IMR-90 (cell line): ENCODE results near the gene ATRN. TPM values are rescaled to one million over a fixed set of nuclear protein-coding genes. Genes with fewer than 3 reads are reported as not detected.

Experiments
- ATAC-seq: fragments of 200-7000 bp; cut with Tn5 transposase; 2 replicates; pipeline ENCODE4 v1.9.1; 2020; ENCODE audit warnings: low read depth, mild to moderate bottlenecking, moderate library complexity
- BruUV-seq: library from RNA; stranded (reverse); fragments of 400-500 nt; replicated peaks from 2 replicates; lab custom pipeline; 2021; lab: Mats Ljungman, UMichigan
- CTCF ChIA-PET: fragments of 300-600 bp; formaldehyde crosslinking; extraction: SDS; loops from one replicate; lab custom pipeline; 2021; ENCODE audit warnings: antibody characterized with exemption; lab: Yijun Ruan, JAX
- POLR2A ChIA-PET: fragments of 300-600 bp; sonication (Branson Sonifier 250); formaldehyde crosslinking; loops from one replicate; lab custom pipeline; 2022; ENCODE audit warnings: antibody characterized with exemption; ENCODE audit not compliant: unreplicated experiment; lab: Charles Lee
- DNase-seq: peaks from one replicate; pipeline ENCODE4 v3.0.0; 2013
- H2AFZ ChIP-seq: replicated peaks from 2 replicates; pipeline ENCODE3; 2013; ENCODE audit warnings: low read length, mild to moderate bottlenecking; ENCODE audit not compliant: poor library complexity
- H2AK5ac ChIP-seq: 2 replicates; pipeline ENCODE4 v1.6.1; 2013; ENCODE audit warnings: low read depth, low read length, inconsistent platforms
- H2AK9ac ChIP-seq: replicated peaks from 2 replicates; pipeline ENCODE3; 2013; ENCODE audit warnings: mild to moderate bottlenecking, low read depth, low read length, moderate library complexity; ENCODE audit not compliant: poor library complexity
- H2BK120ac ChIP-seq: 2 replicates; pipeline ENCODE4 v1.6.1; 2013; ENCODE audit warnings: low read depth, low read length, inconsistent platforms
- H2BK15ac ChIP-seq: 3 replicates; pipeline ENCODE4 v1.6.1; 2013; ENCODE audit warnings: low read depth, low read length, inconsistent platforms
- H2BK20ac ChIP-seq: 2 replicates; pipeline ENCODE4 v1.6.1; 2013; ENCODE audit warnings: low read depth, mild to moderate bottlenecking, inconsistent platforms, low read length, moderate library complexity
- H2BK5ac ChIP-seq: 2 replicates; pipeline ENCODE4 v1.6.1; 2013; ENCODE audit warnings: mild to moderate bottlenecking, low read depth, low read length, inconsistent platforms; ENCODE audit not compliant: poor library complexity, severe bottlenecking
- H3K14ac ChIP-seq: replicated peaks from 2 replicates; pipeline ENCODE4 v1.6.1; 2013; ENCODE audit warnings: low read depth, low read length, inconsistent platforms
- H3K18ac ChIP-seq: 2 replicates; pipeline ENCODE4 v1.6.1; 2013; ENCODE audit warnings: low read depth, low read length, control low read depth
- H3K23ac ChIP-seq: 2 replicates; pipeline ENCODE4 v1.6.1; 2013; ENCODE audit warnings: low read depth, low read length, inconsistent platforms
- H3K27ac ChIP-seq: 2 replicates; pipeline ENCODE4 v1.5.1; 2013; ENCODE audit warnings: mild to moderate bottlenecking, control low read depth, low read length; ENCODE audit not compliant: insufficient read depth
- H3K27me3 ChIP-seq: 2 replicates; pipeline ENCODE4 v1.6.1; 2013; ENCODE audit warnings: low read length; ENCODE audit not compliant: control insufficient read depth, insufficient read depth
- H3K36me3 ChIP-seq: 2 replicates; pipeline ENCODE4 v1.6.1; 2013; ENCODE audit warnings: low read length, mixed read lengths; ENCODE audit not compliant: control insufficient read depth, insufficient read depth
- H3K4ac ChIP-seq: 2 replicates; pipeline ENCODE4 v1.6.1; 2013; ENCODE audit warnings: low read depth, low read length, inconsistent platforms
- H3K4me1 ChIP-seq: 2 replicates; pipeline ENCODE4 v1.6.1; 2013; ENCODE audit warnings: low read length, mixed read lengths; ENCODE audit not compliant: control insufficient read depth, insufficient read depth
- H3K4me2 ChIP-seq: 2 replicates; pipeline ENCODE4 v1.6.1; 2013; ENCODE audit warnings: low read depth, mild to moderate bottlenecking, control low read depth, low read length, moderate library complexity
- H3K4me3 ChIP-seq: 2 replicates; pipeline ENCODE4 v1.5.1; 2013; ENCODE audit warnings: low read depth, mild to moderate bottlenecking, control low read depth, low read length, moderate library complexity; ENCODE audit not compliant: insufficient read depth
- H3K56ac ChIP-seq: 2 replicates; pipeline ENCODE4 v1.6.1; 2013; ENCODE audit warnings: low read length, inconsistent platforms; ENCODE audit not compliant: insufficient read depth; ENCODE audit errors: extremely low read depth
- H3K79me1 ChIP-seq, 2 experiments: 2 replicates each; pipeline ENCODE4 v1.6.1; 2013; ENCODE audit warnings: low read length in 2 of 2, inconsistent platforms in 1 of 2, low read depth in 1 of 2
- H3K9ac ChIP-seq: 2 replicates; pipeline ENCODE4 v1.6.1; 2013; ENCODE audit warnings: low read depth, low read length, control low read depth
- H3K9me1 ChIP-seq: 2 replicates; pipeline ENCODE4 v1.6.1; 2013; ENCODE audit warnings: low read length, inconsistent platforms; ENCODE audit not compliant: insufficient read depth
- H3K9me3 ChIP-seq: 2 replicates; pipeline ENCODE4 v1.6.1; 2013; ENCODE audit warnings: low read length; ENCODE audit not compliant: control insufficient read depth, insufficient read depth
- H4K20me1 ChIP-seq: 2 replicates; pipeline ENCODE4 v1.6.1; 2013; ENCODE audit warnings: low read length, inconsistent platforms; ENCODE audit not compliant: insufficient read depth
- H4K5ac ChIP-seq: 2 replicates; pipeline ENCODE4 v1.6.1; 2013; ENCODE audit warnings: mild to moderate bottlenecking, low read depth, low read length, control low read depth
- H4K8ac ChIP-seq, 2 experiments: 2 replicates each; pipeline ENCODE4 v1.6.1; 2013; ENCODE audit warnings: low read depth in 2 of 2, low read length in 2 of 2, control low read depth in 1 of 2, inconsistent platforms in 1 of 2
- H4K91ac ChIP-seq: 2 replicates; pipeline ENCODE4 v1.6.1; 2013; ENCODE audit warnings: low read depth, low read length, inconsistent platforms; ENCODE audit not compliant: insufficient read depth
- CEBPB ChIP-seq: IDR thresholded peaks from 2 replicates; pipeline ENCODE4 v1.6.1; 2012; ENCODE audit warnings: low read depth, low read length, improper control_type of control experiment
- SMC3 ChIP-seq: fragments of 150-350 bp; IDR thresholded peaks from 2 replicates; pipeline ENCODE4 v1.6.1; 2016; ENCODE audit warnings: low read depth, mild to moderate bottlenecking, antibody characterized with exemption, low read length, moderate library complexity
- WGBS, 2 experiments: methylation state at CpG; one replicate each; pipeline versions ENCODE4 v1.1.5 to v1.1.7; 2013; ENCODE audit warnings: missing lambda C conversion rate in 2 of 2; ENCODE audit not compliant: insufficient read length in 1 of 2; ENCODE audit errors: extremely low coverage in 2 of 2; 5-methylcytosine and 5-hydroxymethylcytosine counted together
- dilution Hi-C: fragments of 300-500 bp; cut with HindIII; formaldehyde crosslinking; loops from one replicate; pipeline ENCODE4 v1.14.3; 2018; ENCODE audit warnings: low sequenced_read_pairs; ENCODE audit not compliant: unreplicated experiment
- in situ Hi-C: fragments of 300-500 bp; cut with MboI; formaldehyde crosslinking; loops from 3 replicates; pipeline ENCODE4 v1.14.3; 2019; ENCODE audit warnings: low sequenced_read_pairs, inconsistent platforms, mixed read lengths
- intact Hi-C: fragments of 100-400 bp; cut with micrococcal nuclease; formaldehyde crosslinking; loops from 2 replicates; pipeline ENCODE4 v1.10.0; 2022
- polyA plus RNA-seq, 3 experiments: library from polyadenylated mRNA; depleted of rRNA; stranded (reverse); fragments of >200 nt; gene quantifications; 2 replicates each; pipeline ENCODE4 v1.2.3, GENCODE V29; 2012; ENCODE audit warnings: low replicate concordance in 1 of 3
- total RNA-seq: library from RNA; depleted of rRNA; stranded (reverse); fragments of >200 nt; gene quantifications from 2 replicates; pipeline ENCODE4 v1.2.3, GENCODE V29; 2012
- TF ChIP-seq, protein P1 (sequence below): fragments of 150-350 bp; IDR thresholded peaks from 2 replicates; pipeline ENCODE4 v1.6.1; 2017; ENCODE audit warnings: mild to moderate bottlenecking, antibody characterized with exemption, low read length, low read depth

Gene ATRN
- total and polyA plus RNA-seq, 2 of the 4 experiments (the other 2 are of a cell fraction), result 32.3 to 46.2 TPM

DNA sequence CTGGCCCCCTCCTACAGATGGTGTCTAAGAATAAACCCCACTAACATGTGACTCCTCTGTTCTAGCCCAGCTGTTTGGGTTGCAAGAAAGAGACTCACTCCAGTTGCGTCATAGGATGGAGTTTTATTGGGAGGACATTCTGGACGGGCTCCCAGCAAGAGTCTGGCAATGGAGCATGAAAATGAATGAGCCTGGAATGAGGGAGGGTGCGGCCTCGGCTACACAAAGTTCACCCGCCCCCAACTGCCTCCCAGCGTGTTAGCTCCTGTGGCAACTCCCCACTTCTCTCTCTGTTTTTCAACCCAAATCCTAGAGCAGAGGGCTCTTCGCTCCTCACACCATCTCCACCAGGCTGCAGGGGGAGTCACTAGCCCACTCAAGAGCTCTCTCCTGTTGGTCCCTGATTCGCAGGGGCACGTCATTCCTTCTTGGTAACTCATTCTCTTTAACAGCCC lies 216.1 kb downstream of the ATRN start (continued):
- no peak for TF ChIP-seq SMC3

DNA sequence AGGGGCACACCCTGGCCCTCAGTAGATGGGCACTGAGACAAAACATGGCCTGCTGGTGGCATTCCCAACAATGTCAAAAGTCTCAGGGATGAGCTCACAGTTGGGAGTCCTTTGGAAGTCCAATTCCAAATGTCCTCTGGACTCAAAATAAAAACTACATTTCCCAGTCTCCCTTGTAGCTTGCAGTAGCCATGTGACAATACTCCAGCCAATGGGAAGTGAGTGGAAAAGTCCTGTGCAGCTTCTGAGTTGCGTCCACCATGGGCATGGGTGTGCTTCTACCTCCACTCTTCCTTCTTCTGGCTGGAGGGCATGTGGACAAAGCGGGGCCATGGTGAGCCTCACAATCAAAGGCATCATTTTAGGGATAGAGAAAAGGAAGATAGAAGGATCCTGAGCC lies 216.8 kb downstream of the ATRN start:
- in situ Hi-C loops, result no loop called here
- Histone ChIP-seq H3K4me3 (no peak overlapping the region), H3K14ac (no peak overlapping the region), H3K9me1 (peaks cover 17% of the 10 kb centered on the region), H4K5ac (no peak overlapping the region; the same call in 1 of the 2 replicates), H2AK5ac (peak overlapping the region; percentile 26; the same call in 1 of the 2 replicates), H4K20me1 (no peaks in the 10 kb centered on the region), H3K9me3 (no peaks in the 10 kb centered on the region), H2AK9ac (peak overlapping the region; percentile 74), H3K27ac (no peak overlapping the region), H2BK120ac (peak overlapping the region; percentile 48; the same call in 1 of the 2 replicates), H2BK20ac (no peak overlapping the region), H3K4ac (no peak overlapping the region), H2AFZ (peak overlapping the region; percentile 70), H3K9ac (no peak overlapping the region), H3K56ac (no peak overlapping the region), H3K18ac (no peak overlapping the region), H4K91ac (no peak overlapping the region), H3K4me1 (peaks cover 16% of the 10 kb centered on the region), H2BK5ac (no peak overlapping the region), H3K4me2 (no peak overlapping the region), H3K27me3 (no peaks in the 10 kb centered on the region), H4K8ac (peak overlapping the region; percentile 4 to 46; a peak in 2 of 4 replicates), H3K36me3 (no peaks in the 10 kb centered on the region), H2BK15ac (peak overlapping the region; percentile 19; the same call in 1 of the 3 replicates), H3K23ac (no peak overlapping the region), H3K79me1 (no peaks in the 10 kb centered on the region)
- TF ChIP-seq CEBPB, result no peak
- TF ChIP-seq, protein P1, sequence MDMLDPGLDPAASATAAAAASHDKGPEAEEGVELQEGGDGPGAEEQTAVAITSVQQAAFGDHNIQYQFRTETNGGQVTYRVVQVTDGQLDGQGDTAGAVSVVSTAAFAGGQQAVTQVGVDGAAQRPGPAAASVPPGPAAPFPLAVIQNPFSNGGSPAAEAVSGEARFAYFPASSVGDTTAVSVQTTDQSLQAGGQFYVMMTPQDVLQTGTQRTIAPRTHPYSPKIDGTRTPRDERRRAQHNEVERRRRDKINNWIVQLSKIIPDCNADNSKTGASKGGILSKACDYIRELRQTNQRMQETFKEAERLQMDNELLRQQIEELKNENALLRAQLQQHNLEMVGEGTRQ, result peak; percentile 95
- ChIA-PET POLR2A (no interaction called here), CTCF (interaction anchor here (0.8 to 2.0 kb wide), 4 partner anchors 11 to 94 kb away, joined by 3 to 9 read pairs (median 4); partner anchors contain the start of genes ADISSP and SPEF1)
- DNase-seq (peak; percentile 63), ATAC-seq (peak; percentile 71)
- dilution Hi-C loops, result no loop called here
- intact Hi-C loops, result no loop called here
- BruUV-seq, result no TSS peak
- no CpG with 5 or more reads among the region's 2 CpGs for WGBS, 2 experiments
